B cell (primary cell): ENCODE measurements around the gene DENND2A.

ENCODE experiments used
- EZH2 ChIP-seq: IDR thresholded peaks from 2 replicates; pipeline ENCODE4 v1.6.1; 2012; ENCODE audit warnings: borderline replicate concordance, low read depth, mild to moderate bottlenecking, moderate library complexity, low read length; ENCODE audit not compliant: insufficient read depth, poor library complexity, severe bottlenecking
- TF ChIP-seq, protein P1 (sequence below): fragments of 200-600 bp; IDR thresholded peaks from one replicate; pipeline ENCODE4 v1.8.0; 2022; ENCODE audit warnings: antibody characterized with exemption, mild to moderate bottlenecking

DNA sequence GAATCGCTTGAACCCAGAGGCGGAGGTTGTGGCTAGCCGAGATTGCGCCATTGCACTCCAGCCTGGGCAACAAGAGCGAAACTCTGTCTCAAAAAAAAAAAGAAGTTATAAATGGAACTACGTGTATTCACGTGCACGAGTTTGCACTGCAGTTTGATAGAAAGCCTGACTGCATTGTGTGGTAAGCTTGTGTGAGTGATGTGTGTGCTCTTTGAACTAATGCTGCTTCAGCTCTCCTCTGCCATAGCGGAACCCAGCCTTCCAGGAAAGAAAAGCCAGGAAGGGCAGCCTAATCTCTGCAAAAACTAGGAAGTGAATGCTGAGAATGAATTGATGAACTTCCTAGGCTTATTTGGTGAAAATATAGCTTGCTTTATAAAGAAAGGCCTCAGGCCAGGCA, 145.7 kb downstream of the DENND2A start:
- TF ChIP-seq, protein P1, sequence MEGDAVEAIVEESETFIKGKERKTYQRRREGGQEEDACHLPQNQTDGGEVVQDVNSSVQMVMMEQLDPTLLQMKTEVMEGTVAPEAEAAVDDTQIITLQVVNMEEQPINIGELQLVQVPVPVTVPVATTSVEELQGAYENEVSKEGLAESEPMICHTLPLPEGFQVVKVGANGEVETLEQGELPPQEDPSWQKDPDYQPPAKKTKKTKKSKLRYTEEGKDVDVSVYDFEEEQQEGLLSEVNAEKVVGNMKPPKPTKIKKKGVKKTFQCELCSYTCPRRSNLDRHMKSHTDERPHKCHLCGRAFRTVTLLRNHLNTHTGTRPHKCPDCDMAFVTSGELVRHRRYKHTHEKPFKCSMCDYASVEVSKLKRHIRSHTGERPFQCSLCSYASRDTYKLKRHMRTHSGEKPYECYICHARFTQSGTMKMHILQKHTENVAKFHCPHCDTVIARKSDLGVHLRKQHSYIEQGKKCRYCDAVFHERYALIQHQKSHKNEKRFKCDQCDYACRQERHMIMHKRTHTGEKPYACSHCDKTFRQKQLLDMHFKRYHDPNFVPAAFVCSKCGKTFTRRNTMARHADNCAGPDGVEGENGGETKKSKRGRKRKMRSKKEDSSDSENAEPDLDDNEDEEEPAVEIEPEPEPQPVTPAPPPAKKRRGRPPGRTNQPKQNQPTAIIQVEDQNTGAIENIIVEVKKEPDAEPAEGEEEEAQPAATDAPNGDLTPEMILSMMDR, result no peak
- no peak for TF ChIP-seq EZH2
